ENCODE results near the gene USP7.
"Not testable (repeated sequence)": the region's sequence is repeated elsewhere in the genome, so short reads cannot be mapped to it uniquely, and the experiment has no call there.

USP7 gene

GRCh38 chr16:8996891-8997290 lies 33.2 kb upstream of the USP7 start:
- H3K4me3 ChIP-seq (ENCODE audit: low read depth, low read length): no peak overlapping the region
- no peak for DNase-seq (ENCODE audit: low read depth)

DNA sequence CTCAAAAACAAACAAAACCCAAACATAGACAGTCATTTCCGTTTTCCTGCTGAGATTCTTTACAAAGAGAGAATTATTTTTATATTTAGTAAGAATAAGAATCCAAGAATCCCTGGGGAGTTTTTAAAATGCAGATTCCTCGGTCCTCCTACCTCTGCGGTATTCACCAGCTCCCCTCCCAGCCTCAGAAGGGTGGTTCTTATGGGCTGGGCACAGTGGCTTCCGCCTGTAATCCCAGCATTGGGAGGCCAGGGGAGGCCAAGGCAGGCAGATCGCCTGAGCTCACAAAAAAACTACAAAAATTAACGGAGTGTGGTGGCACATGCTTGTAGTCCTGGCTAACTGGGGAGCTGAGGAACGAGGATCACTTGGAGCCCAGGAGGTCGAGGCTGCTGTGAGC lies 26.7 kb upstream of the USP7 start:
- no peak for DNase-seq (ENCODE audit: low read depth)
- H3K4me3 ChIP-seq (ENCODE audit: low read depth, low read length): no peak overlapping the region
- TF ChIP-seq CTCF (IDR thresholded peaks at IDR 0.05; ENCODE audit: insufficient read depth, low read depth, low read length, missing control alignments): no peak

More at GRCh38 chr16:8996891-8997290, 33.2 kb upstream of the USP7 start:
- no peak for TF ChIP-seq CTCF (IDR thresholded peaks at IDR 0.05; ENCODE audit: insufficient read depth, low read depth, low read length, missing control alignments)

DNA sequence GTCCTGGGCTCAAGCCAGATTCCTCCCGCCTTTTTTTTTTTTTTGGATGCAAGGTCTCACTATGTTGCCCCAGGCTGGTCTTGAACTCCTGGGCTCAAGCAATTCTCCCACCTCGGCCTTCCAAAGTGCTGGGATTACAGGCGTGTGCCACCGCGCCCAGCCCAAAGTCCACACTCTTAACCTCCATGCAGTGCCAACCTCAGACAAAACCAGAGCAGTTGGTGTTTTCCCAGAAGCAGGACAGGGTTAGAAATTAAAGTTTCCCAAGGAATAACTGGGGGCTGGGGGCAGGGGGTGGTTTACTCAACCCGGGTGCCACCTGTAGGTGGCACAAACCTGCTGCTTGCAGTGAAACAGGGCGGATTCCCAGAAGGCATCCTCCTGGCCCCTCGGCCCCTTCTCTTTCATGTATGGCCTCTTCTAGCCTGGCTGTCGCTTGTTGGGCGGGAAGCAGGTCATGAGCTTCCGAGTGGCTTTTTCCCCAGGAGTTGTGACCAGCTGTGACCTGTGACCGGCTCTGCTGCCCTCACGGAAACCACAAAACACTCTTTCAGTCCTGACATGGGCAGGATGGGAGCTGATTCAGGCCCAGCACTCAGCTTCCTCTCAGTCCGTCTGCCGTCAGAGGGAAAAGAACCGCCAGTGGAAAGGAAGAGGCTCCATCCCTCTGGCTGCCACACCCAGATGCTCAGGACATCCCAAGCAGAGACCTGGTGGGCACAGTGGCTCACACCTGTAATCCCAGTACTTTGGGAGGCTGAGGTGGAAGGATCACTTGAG lies 25.6 kb upstream of the USP7 start:
- H3K4me3 ChIP-seq (ENCODE audit: low read depth, low read length): no peak overlapping the region
- DNase-seq (ENCODE audit: low read depth): no peak
- no peak for TF ChIP-seq CTCF (IDR thresholded peaks at IDR 0.05; ENCODE audit: insufficient read depth, low read depth, low read length, missing control alignments)

DNA sequence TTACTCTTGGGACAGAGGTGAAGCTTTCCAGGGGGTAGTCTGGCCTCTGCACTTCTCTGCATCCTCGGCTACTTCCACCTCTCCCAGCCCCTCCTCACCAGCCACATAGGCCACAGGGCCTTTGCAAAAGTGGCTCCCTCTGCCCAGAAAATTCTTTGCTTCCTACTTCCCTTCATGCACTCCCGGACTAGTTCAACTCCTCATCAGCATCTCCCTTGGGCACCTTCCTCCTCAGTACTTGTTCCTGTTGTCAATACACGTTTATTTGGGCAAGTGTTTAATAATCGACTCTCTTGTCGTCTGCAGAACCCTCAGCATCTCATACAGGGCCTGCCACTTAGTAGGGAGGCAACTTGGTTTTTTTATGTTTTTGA lies 23.1 kb upstream of the USP7 start:
- H3K4me3 ChIP-seq (ENCODE audit: low read depth, low read length): no peak overlapping the region
- no peak for TF ChIP-seq CTCF (IDR thresholded peaks at IDR 0.05; ENCODE audit: insufficient read depth, low read depth, low read length, missing control alignments)

GRCh38 chr16:8986111-8986510 lies 22.4 kb upstream of the USP7 start:
- no peak for DNase-seq (ENCODE audit: low read depth)
- H3K4me3 ChIP-seq (ENCODE audit: low read depth, low read length): no peak overlapping the region
- no peak for TF ChIP-seq CTCF (IDR thresholded peaks at IDR 0.05; ENCODE audit: insufficient read depth, low read depth, low read length, missing control alignments)

More for the DNA sequence above, 23.1 kb upstream of the USP7 start:
- no peak for DNase-seq (ENCODE audit: low read depth)

DNA sequence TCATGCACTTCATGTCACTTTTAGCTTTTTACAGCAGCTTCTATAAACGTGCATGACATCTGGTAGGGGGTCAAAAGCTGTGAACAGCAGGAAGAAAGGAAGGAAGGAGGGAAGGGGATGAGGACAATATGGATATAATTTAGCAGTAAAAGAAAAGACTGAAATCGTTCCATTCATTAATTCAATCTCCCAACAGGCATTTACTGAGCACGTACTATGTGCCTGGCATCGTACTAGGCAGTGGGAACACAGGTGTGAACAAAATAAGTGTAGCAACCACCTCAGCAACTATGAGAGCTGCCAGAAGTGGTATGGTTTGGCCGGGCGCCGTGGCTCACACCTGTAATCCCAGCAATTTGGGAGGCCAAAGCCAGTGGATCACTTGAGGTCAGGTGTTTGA lies 19.1 kb upstream of the USP7 start:
- no peak for DNase-seq (ENCODE audit: low read depth)
- TF ChIP-seq CTCF (IDR thresholded peaks at IDR 0.05; ENCODE audit: insufficient read depth, low read depth, low read length, missing control alignments): no peak
- H3K4me3 ChIP-seq (ENCODE audit: low read depth, low read length): no peak overlapping the region

DNA sequence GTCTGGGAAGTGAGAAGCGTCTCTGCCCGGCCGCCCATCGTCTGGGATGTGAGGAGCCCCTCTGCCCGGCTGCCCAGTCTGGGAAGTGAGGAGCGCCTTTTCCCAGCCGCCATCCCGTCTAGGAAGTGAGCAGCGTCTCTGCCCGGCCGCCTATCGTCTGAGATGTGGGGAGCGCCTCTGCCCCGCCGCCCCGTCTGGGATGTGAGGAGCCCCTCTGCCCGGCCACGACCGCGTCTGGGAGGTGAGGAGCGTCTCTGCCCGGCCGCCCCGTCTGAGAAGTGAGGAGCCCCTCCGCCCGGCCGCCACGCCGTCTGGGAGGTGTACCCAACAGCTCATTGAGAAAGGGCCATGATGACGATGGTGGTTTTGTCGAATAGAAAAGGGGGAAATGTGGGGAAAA lies 18.2 kb upstream of the USP7 start:
- DNase-seq (ENCODE audit: low read depth); H3K4me3 ChIP-seq (ENCODE audit: low read depth, low read length): not testable (repeated sequence)

DNA sequence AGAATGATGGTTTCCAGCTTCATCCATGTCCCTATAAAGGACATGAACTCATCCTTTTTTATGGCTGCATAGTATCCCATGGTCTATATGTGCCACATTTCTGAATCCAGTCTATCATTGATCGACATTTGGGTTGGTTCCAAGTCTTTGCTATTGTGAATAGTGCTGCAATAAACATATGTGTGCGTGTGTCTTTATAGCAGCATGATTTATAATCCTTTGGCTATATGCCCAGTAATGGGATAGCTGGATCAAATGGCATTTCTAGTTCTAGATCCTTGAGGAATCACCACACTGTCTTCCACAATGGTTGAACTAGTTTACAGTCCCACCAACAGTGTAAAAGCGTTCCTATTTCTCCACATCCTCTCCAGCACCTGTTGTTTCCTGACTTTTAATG lies 12.5 kb upstream of the USP7 start:
- not testable (repeated sequence) for DNase-seq (ENCODE audit: low read depth); H3K4me3 ChIP-seq (ENCODE audit: low read depth, low read length)
